WTC11 (cell line): ENCODE results near the gene C1orf87. TPM values are rescaled to one million over a fixed set of nuclear protein-coding genes. Genes with fewer than 3 reads are reported as not detected.

Source experiments
- ATAC-seq: fragments of 200-7000 bp; cut with Tn5 transposase; 2 replicates; pipeline ENCODE4 v1.10.0; 2021; ENCODE audit warnings: mild to moderate bottlenecking, moderate library complexity
- CTCF ChIA-PET: fragments of 300-600 bp; sonication (Branson Sonifier 250); formaldehyde crosslinking; loops from one replicate; lab custom pipeline; 2021; ENCODE audit warnings: antibody characterized with exemption; lab: Charles Lee
- POLR2A ChIA-PET: fragments of 350-600 bp; sonication (Branson Sonifier 250); formaldehyde crosslinking; loops from one replicate; lab custom pipeline; 2021; ENCODE audit warnings: antibody characterized with exemption; lab: Charles Lee
- DNase-seq: peaks from one replicate; pipeline ENCODE4 v3.0.0; 2021; ENCODE audit warnings: low spot score
- H3K27ac Mint-ChIP-seq: 2 replicates; pipeline ENCODE4 v1.8.0; 2021; ENCODE audit warnings: mixed read lengths
- H3K27me3 Mint-ChIP-seq: 2 replicates; pipeline ENCODE4 v1.8.0; 2021; ENCODE audit warnings: low read depth, mild to moderate bottlenecking, moderate library complexity, mixed read lengths
- H3K36me3 Mint-ChIP-seq: 2 replicates; pipeline ENCODE4 v1.8.0; 2021; ENCODE audit warnings: mixed read lengths
- H3K4me1 Mint-ChIP-seq: 2 replicates; pipeline ENCODE4 v1.8.0; 2022; ENCODE audit warnings: mixed read lengths
- H3K4me3 Mint-ChIP-seq: 2 replicates; pipeline ENCODE4 v1.8.0; 2021; ENCODE audit warnings: mild to moderate bottlenecking, moderate library complexity, mixed read lengths
- H3K9me3 Mint-ChIP-seq: 2 replicates; pipeline ENCODE4 v1.8.0; 2021; ENCODE audit warnings: mixed read lengths
- CREB1 ChIP-seq: sonication (generic); formaldehyde crosslinking; IDR thresholded peaks from 2 replicates; pipeline ENCODE4 v1.8.0; 2023; ENCODE audit warnings: mild to moderate bottlenecking, missing genetic modification reagents
- IRF2 ChIP-seq: sonication (generic); formaldehyde crosslinking; IDR thresholded peaks from 2 replicates; pipeline ENCODE4 v1.8.0; 2022; ENCODE audit warnings: low read depth, missing genetic modification reagents, borderline replicate concordance
- JAZF1 ChIP-seq: fragments of 250-450 bp; sonication (Bioruptor Pico); IDR thresholded peaks from 2 replicates; pipeline ENCODE4 v1.9.0; 2021; ENCODE audit warnings: moderate library complexity, mild to moderate bottlenecking, inconsistent platforms
- NFATC4 ChIP-seq: fragments of 250-450 bp; sonication (Bioruptor Pico); IDR thresholded peaks from 2 replicates; pipeline ENCODE4 v1.9.0; 2021; ENCODE audit warnings: mild to moderate bottlenecking
- NR1H2 ChIP-seq: sonication (generic); formaldehyde crosslinking; IDR thresholded peaks from 2 replicates; pipeline ENCODE4 v1.9.0; 2021; ENCODE audit warnings: mild to moderate bottlenecking, moderate library complexity, missing genetic modification reagents
- PRRX2 ChIP-seq: fragments of 250-450 bp; sonication (Bioruptor Pico); IDR thresholded peaks from 2 replicates; pipeline ENCODE4 v1.8.0; 2021; ENCODE audit warnings: mild to moderate bottlenecking
- SOX15 ChIP-seq: fragments of 250-450 bp; sonication (Bioruptor Pico); IDR thresholded peaks from 2 replicates; pipeline ENCODE4 v1.9.0; 2021; ENCODE audit warnings: mild to moderate bottlenecking
- TEAD4 ChIP-seq: sonication (generic); formaldehyde crosslinking; IDR thresholded peaks from 2 replicates; pipeline ENCODE4 v1.8.0; 2022; ENCODE audit warnings: mild to moderate bottlenecking, missing genetic modification reagents
- TP53 ChIP-seq: sonication (generic); formaldehyde crosslinking; IDR thresholded peaks from 2 replicates; pipeline ENCODE4 v1.8.1; 2023; ENCODE audit warnings: mild to moderate bottlenecking, missing genetic modification reagents
- ZNF121 ChIP-seq: sonication (generic); formaldehyde crosslinking; IDR thresholded peaks from 2 replicates; pipeline ENCODE4 v1.8.0; 2023; ENCODE audit warnings: missing genetic modification reagents
- ZNF232 ChIP-seq: sonication (generic); formaldehyde crosslinking; IDR thresholded peaks from 2 replicates; pipeline ENCODE4 v1.8.0; 2022; ENCODE audit warnings: mild to moderate bottlenecking, missing genetic modification reagents
- ZNF423 ChIP-seq: fragments of 250-450 bp; sonication (Bioruptor Pico); IDR thresholded peaks from 2 replicates; pipeline ENCODE4 v2.1.2; 2022; ENCODE audit warnings: mild to moderate bottlenecking, moderate library complexity
- total RNA-seq: library from RNA; stranded (reverse); gene quantifications from 3 replicates; pipeline ENCODE4 v1.2.3, GENCODE V29; 2021
- TF ChIP-seq, protein P1 (sequence below): fragments of 250-450 bp; sonication (Bioruptor Pico); IDR thresholded peaks from 2 replicates; pipeline ENCODE4 v1.9.0; 2021; ENCODE audit warnings: mild to moderate bottlenecking
- TF ChIP-seq, protein P2 (sequence below): sonication (generic); formaldehyde crosslinking; IDR thresholded peaks from 2 replicates; pipeline ENCODE4 v1.8.1; 2023; ENCODE audit warnings: mild to moderate bottlenecking, missing genetic modification reagents, borderline replicate concordance
- TF ChIP-seq, protein P3 (sequence below): sonication (generic); formaldehyde crosslinking; IDR thresholded peaks from 2 replicates; pipeline ENCODE4 v1.8.0; 2023; ENCODE audit warnings: mild to moderate bottlenecking, missing genetic modification reagents
- TF ChIP-seq, protein P4 (sequence below): sonication (generic); formaldehyde crosslinking; IDR thresholded peaks from 2 replicates; pipeline ENCODE4 v1.8.0; 2022; ENCODE audit warnings: mild to moderate bottlenecking, missing genetic modification reagents
- TF ChIP-seq, protein P5 (sequence below): sonication (generic); formaldehyde crosslinking; IDR thresholded peaks from 2 replicates; pipeline ENCODE4 v1.8.1; 2022; ENCODE audit warnings: mild to moderate bottlenecking, missing genetic modification reagents, moderate library complexity, borderline replicate concordance
- TF ChIP-seq, protein P6 (sequence below): fragments of 250-450 bp; sonication (Bioruptor Pico); IDR thresholded peaks from 2 replicates; pipeline ENCODE4 v1.9.0; 2021; ENCODE audit warnings: moderate library complexity, mild to moderate bottlenecking, inconsistent platforms, borderline replicate concordance

Gene C1orf87
- total RNA-seq, 1 experiment from 2014 or later, result 0.22 TPM

DNA sequence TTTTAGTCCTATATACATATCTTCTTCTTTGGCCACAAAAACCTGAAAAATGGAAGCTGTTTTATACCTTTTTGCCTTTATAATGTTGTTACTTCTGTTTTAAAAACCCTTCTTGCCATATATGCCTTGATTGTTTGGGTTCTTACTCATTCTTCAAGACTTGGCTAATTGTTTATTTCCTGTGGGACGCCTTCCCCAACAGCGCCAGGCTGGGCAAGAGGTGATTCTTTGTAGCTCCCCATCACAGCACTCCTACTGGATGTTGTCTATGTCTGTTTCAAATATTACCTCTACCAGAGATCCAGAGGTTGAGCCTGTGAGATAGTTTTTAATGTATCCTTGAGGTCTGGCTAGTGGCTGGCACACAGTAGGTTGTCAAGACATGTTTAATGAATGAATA lies 73.8 kb downstream of the C1orf87 start:
- POLR2A ChIA-PET, result no interaction called here
- H3K27ac Mint-ChIP-seq, result no peak overlapping the region; the same call in 1 of the 2 replicates
- H3K4me3 Mint-ChIP-seq, result no peak overlapping the region
- peaks cover 26% of the 10 kb centered on the region for H3K4me1 Mint-ChIP-seq
- DNase-seq, result no peak
- TF ChIP-seq, protein P1, sequence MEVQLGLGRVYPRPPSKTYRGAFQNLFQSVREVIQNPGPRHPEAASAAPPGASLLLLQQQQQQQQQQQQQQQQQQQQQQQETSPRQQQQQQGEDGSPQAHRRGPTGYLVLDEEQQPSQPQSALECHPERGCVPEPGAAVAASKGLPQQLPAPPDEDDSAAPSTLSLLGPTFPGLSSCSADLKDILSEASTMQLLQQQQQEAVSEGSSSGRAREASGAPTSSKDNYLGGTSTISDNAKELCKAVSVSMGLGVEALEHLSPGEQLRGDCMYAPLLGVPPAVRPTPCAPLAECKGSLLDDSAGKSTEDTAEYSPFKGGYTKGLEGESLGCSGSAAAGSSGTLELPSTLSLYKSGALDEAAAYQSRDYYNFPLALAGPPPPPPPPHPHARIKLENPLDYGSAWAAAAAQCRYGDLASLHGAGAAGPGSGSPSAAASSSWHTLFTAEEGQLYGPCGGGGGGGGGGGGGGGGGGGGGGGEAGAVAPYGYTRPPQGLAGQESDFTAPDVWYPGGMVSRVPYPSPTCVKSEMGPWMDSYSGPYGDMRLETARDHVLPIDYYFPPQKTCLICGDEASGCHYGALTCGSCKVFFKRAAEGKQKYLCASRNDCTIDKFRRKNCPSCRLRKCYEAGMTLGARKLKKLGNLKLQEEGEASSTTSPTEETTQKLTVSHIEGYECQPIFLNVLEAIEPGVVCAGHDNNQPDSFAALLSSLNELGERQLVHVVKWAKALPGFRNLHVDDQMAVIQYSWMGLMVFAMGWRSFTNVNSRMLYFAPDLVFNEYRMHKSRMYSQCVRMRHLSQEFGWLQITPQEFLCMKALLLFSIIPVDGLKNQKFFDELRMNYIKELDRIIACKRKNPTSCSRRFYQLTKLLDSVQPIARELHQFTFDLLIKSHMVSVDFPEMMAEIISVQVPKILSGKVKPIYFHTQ (CRISPR knock-in tag), result no peak
- TF ChIP-seq IRF2 (CRISPR knock-in tag) (no peak), NFATC4 (CRISPR knock-in tag) (no peak), PRRX2 (no peak), TP53 (CRISPR knock-in tag) (no peak), JAZF1 (CRISPR knock-in tag) (no peak), NR1H2 (CRISPR knock-in tag) (no peak), SOX15 (no peak), CREB1 (no peak), ZNF121 (CRISPR knock-in tag) (no peak), TEAD4 (CRISPR knock-in tag) (no peak), ZNF232 (no peak), ZNF423 (CRISPR knock-in tag) (no peak)
- TF ChIP-seq, protein P2, sequence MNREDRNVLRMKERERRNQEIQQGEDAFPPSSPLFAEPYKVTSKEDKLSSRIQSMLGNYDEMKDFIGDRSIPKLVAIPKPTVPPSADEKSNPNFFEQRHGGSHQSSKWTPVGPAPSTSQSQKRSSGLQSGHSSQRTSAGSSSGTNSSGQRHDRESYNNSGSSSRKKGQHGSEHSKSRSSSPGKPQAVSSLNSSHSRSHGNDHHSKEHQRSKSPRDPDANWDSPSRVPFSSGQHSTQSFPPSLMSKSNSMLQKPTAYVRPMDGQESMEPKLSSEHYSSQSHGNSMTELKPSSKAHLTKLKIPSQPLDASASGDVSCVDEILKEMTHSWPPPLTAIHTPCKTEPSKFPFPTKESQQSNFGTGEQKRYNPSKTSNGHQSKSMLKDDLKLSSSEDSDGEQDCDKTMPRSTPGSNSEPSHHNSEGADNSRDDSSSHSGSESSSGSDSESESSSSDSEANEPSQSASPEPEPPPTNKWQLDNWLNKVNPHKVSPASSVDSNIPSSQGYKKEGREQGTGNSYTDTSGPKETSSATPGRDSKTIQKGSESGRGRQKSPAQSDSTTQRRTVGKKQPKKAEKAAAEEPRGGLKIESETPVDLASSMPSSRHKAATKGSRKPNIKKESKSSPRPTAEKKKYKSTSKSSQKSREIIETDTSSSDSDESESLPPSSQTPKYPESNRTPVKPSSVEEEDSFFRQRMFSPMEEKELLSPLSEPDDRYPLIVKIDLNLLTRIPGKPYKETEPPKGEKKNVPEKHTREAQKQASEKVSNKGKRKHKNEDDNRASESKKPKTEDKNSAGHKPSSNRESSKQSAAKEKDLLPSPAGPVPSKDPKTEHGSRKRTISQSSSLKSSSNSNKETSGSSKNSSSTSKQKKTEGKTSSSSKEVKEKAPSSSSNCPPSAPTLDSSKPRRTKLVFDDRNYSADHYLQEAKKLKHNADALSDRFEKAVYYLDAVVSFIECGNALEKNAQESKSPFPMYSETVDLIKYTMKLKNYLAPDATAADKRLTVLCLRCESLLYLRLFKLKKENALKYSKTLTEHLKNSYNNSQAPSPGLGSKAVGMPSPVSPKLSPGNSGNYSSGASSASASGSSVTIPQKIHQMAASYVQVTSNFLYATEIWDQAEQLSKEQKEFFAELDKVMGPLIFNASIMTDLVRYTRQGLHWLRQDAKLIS, result no peak
- TF ChIP-seq, protein P3, sequence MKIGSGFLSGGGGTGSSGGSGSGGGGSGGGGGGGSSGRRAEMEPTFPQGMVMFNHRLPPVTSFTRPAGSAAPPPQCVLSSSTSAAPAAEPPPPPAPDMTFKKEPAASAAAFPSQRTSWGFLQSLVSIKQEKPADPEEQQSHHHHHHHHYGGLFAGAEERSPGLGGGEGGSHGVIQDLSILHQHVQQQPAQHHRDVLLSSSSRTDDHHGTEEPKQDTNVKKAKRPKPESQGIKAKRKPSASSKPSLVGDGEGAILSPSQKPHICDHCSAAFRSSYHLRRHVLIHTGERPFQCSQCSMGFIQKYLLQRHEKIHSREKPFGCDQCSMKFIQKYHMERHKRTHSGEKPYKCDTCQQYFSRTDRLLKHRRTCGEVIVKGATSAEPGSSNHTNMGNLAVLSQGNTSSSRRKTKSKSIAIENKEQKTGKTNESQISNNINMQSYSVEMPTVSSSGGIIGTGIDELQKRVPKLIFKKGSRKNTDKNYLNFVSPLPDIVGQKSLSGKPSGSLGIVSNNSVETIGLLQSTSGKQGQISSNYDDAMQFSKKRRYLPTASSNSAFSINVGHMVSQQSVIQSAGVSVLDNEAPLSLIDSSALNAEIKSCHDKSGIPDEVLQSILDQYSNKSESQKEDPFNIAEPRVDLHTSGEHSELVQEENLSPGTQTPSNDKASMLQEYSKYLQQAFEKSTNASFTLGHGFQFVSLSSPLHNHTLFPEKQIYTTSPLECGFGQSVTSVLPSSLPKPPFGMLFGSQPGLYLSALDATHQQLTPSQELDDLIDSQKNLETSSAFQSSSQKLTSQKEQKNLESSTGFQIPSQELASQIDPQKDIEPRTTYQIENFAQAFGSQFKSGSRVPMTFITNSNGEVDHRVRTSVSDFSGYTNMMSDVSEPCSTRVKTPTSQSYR (CRISPR knock-in tag), result no peak
- TF ChIP-seq, protein P4, sequence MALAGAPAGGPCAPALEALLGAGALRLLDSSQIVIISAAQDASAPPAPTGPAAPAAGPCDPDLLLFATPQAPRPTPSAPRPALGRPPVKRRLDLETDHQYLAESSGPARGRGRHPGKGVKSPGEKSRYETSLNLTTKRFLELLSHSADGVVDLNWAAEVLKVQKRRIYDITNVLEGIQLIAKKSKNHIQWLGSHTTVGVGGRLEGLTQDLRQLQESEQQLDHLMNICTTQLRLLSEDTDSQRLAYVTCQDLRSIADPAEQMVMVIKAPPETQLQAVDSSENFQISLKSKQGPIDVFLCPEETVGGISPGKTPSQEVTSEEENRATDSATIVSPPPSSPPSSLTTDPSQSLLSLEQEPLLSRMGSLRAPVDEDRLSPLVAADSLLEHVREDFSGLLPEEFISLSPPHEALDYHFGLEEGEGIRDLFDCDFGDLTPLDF (CRISPR knock-in tag), result no peak
- TF ChIP-seq, protein P5, sequence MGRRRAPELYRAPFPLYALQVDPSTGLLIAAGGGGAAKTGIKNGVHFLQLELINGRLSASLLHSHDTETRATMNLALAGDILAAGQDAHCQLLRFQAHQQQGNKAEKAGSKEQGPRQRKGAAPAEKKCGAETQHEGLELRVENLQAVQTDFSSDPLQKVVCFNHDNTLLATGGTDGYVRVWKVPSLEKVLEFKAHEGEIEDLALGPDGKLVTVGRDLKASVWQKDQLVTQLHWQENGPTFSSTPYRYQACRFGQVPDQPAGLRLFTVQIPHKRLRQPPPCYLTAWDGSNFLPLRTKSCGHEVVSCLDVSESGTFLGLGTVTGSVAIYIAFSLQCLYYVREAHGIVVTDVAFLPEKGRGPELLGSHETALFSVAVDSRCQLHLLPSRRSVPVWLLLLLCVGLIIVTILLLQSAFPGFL, result no peak
- TF ChIP-seq, protein P6, sequence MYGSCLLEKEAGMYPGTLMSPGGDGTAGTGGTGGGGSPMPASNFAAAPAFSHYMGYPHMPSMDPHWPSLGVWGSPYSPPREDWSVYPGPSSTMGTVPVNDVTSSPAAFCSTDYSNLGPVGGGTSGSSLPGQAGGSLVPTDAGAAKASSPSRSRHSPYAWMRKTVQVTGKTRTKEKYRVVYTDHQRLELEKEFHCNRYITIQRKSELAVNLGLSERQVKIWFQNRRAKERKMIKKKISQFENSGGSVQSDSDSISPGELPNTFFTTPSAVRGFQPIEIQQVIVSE, result no peak
- TF ChIP-seq, all 79 proteins: peak for 0
- no peak for ATAC-seq
- Mint-ChIP-seq H3K27me3 (no peaks in the 10 kb centered on the region), H3K36me3 (no peaks in the 10 kb centered on the region), H3K9me3 (no peaks in the 10 kb centered on the region)
- CTCF ChIA-PET, result no interaction called here
